ENCODE measurements around the gene ZNF365.
A peak's percentile ranks its signal among the peaks of the same experiment; 100 is the strongest.

ZNF365 gene

DNA sequence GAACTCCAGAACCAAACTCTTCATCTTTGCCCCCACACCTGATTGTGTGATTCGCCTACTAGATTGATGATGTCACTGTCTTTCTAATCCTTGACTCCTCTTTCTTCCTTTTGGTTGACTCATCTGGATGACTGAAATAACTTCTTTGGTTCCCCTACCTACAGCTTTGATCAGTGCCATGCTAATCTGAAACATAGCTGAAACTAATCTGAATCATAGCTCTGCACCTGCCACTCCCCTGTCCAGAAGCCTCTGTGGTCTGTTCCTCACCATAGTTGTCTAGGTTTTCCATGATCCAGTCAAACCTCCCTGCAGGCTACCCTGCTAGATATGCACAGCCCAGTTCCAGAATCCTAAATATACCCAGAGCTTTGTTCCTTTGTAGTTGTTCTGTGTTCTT is 51.9 kb downstream of the ZNF365 start:
- peak; percentile 64 for DNase-seq

DNA sequence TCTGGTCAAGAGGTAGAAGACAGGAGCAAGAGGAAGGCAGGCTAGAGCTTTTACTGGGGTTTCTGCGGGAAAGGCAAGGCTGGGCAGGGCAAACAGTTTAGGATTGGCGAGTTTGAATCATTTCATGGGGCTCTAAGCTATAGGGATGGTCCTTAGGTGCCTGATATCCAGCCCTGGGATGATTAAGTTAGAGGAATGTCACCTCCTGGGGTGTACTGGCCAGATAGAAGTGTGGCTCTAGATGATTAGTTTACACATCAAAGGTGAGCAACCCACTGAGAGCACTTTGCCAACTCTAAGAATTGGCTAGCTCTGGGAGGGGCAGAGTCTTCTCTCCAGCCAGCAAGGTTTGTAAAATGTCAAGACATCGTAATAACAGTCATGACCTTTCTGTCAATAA is 52.4 kb downstream of the ZNF365 start:
- no peak for DNase-seq

DNA sequence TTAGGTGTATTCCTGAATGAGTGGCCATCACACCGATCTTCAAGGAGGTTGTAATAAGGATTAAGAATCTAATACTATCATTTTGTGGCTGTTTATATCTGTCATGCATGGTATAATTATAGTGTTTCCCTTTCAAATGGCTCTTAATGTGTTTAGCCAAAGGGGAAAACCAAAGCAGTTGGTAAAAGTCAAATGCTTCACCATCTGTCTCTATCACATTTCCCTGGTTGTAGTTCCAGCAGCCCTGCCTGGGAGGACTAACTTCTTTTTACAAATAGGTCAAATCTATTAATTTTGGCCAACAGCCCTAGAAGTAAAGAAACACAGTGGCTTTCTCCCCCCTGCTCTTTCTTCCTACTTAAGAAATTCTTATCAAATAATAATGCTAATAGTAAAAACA is 56.7 kb downstream of the ZNF365 start:
- no peak for DNase-seq

DNA sequence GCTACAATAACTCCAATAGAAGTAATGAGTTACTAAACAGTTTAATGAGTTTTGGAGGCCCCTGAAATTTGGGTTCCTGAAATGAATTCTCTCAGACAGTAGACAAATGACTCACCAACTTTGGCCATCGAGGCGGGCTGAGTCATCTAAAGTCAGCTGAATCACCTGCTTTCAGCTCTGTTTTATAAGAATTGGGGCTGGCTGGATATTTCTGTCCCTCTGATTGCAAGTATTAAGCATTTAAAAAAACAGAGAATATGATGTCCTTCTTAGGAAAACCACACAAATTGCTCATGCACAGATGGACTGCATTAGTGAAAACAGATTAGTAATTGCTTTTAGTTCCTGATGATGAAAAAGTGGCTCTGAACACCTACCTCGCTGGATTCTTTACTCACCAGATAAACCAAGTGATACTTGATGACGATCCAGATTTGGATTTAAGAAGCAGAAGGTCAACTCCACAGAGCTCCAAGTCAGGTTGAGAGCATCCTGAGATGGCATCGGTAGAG is 59.1 kb downstream of the ZNF365 start:
- peak; percentile 81 for DNase-seq

DNA sequence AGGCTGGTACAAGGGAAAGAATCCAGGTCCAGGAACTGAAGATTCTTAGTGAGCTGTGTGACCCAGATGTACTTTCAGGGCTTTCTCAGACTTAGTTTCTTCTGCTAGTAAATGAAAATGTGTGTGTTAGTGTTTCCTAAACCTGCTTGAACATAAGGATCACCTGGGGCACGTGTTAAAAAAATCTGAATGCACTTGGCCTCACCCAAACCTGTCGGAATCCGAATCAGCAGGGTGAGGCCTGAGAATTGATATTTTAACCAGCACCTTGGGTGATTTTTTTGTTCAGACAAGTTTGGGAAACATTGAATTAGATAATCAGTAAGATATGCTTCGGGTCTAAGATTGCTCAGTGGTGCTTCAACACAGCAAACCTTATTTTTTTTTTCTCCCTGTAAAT is 59.7 kb downstream of the ZNF365 start:
- no peak for DNase-seq

DNA sequence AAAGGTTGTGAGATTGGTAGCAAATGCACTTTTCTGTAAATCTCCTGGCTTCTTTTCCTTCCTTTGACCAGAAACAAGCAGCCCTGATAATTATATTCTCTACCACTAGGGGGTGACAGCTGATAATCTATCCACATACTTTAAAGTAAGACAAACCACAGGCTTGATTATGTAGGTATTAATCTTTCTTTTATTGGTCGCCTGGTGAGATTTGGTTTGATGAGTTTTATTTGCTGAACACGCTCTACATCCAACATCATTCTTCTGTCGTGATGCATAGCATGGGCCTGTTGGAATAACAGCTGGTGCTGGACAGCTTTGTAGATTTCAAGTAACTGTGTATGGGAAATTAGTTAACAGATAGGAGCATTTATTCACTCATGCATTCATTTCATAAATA is 63.5 kb downstream of the ZNF365 start:
- no peak for DNase-seq

DNA sequence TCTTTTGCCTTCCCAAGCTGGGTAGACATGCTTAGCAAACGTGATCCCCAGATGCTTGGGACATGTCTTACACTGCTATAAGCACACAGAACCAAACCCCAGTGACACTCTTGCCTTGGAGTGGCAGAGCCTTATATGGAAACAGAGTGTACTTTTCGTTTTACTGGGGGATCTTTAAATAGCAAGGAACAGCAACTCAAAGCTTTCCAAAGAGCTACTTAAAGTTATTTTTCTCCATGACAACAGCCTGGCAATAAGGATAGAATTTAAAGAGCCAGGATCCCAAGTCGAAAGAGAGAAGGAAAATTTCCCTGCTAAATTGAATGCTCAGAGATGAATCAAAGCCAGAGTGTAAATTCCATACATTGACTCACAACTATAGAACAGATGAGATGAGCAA is 67.8 kb downstream of the ZNF365 start:
- DNase-seq, result no peak

DNA sequence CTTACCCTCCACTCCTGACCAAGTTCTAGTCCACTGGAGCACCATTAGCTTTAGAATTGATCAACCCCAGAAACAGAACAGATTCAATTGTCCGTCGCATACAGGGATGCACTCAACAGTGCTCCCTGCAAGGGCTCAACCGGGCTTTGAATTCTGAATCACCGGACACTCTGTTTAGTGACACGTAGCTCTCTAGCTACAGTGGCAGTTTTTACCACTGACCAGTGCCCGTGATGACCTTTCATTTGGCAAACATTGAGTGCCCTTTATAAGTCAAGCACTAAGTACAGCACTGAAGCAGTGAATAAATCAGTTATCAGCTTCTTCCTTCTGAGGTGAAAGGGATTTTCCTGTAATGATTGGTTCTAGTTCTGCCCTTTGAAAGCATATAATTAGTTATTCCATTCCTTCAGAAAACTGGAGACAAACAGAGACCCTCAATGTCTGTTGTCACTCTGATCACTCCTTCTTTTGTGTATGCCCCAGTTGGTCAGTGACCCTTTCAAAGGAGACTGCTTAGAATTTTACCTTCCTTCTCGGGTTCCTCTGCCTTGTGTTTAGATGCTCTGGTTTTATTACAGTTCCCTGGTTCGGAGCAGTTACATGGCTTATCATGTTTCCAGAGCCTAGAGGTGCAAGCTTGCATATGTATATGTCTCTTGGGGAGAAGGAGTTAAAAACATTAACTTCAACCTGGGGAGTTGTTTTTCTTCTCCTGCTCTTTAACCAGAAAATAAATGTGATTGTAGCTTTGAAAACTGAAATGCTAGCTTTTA is 68.9 kb downstream of the ZNF365 start:
- no peak for DNase-seq

DNA sequence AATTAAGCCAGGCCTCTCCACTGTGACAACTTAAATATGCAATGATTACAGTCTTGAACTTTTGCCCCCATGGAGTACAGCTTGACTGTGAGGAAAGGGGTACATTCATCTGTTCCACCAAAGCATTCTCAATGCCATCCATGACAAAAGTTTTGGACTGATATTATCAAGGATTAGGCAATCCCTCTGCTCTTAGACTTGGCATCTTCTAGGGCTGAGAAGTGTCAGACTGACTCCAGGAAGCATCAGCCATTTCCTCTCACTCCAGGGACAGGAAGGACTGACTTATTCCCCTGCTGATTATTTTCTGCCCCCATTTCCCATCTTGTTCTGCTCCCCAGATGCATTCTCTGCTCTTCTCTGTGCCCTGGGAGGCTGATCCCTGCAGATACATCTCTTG is 69.7 kb downstream of the ZNF365 start:
- DNase-seq, result no peak

DNA sequence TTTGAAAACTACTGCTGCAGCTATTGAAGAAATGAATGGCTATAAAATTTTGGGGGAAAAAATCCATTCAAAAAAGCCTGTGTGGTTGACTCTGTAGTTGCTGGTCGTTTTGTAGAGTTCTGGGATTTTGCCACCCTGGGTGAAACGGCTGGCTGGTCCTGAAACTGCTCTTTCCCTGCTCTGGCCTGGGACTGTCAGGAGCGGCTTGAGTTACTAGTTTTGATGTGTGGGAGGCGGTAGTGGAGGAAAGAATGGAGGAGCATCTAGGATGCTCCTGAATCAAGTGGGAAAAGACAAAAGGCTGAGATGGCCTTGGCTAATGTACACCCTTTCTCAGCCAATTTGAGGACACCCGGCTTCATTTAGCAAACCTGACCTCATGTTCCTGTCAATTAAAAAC is 72.5 kb downstream of the ZNF365 start:
- no peak for DNase-seq

DNA sequence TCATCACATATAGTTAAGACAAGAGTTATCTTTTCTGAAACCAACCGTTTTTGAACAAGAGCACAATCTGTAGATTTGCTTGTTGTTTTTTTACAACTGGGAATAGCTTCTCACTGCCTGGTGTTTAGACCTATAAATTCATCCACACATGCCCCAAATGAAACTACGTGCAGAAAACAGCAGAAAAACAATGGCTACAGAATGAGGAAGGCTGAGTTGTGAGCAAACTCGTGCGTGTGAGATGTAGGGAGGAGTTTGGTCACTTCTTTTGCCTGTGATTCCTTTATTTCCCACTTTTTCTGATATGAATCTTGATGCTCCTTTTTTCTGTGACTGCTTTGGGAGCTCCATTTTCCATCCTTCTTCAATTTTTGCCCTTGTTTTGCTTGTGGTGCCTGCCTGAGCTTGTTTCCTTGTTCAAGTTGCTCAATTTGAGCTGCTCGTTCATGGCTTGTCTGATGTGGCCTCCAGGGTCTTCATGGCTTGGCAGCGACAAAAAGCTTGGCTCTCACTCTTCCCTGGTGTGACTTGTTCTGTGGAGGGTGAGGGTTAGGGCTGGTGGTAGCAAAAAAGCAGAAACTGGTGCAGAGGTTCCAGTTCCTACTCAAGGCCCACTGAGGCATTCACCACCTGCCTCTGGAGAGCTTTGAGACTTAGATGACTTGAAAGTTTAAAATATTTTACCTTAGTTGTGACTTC is 76.9 kb downstream of the ZNF365 start:
- DNase-seq, result no peak

DNA sequence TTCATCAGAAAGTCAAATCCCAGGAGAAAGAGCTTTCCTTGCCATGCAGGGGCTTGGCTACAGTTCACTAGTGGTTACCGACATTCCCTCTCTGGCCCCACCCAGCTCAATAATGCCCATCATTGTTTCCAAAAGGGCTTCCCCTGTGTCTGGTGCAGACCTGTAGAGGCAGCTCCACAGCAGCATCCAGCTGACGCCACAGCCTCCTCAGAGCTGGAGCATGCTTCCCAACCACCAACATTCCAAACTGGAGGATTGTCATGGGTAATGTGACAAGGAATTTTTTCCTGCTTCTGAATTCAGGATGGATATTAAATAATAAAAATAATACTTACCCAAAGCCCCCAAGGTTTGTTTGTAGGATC is 77.4 kb downstream of the ZNF365 start:
- no peak for DNase-seq

Measured in stimulated activated CD4-positive, alpha-beta T cell treated with anti-CD3 and anti-CD28 coated beads, Interleukin-15, amount 100 ng/mL, for 24 hours (primary cell).